ENCODE results near the gene ATXN10.

DNA sequence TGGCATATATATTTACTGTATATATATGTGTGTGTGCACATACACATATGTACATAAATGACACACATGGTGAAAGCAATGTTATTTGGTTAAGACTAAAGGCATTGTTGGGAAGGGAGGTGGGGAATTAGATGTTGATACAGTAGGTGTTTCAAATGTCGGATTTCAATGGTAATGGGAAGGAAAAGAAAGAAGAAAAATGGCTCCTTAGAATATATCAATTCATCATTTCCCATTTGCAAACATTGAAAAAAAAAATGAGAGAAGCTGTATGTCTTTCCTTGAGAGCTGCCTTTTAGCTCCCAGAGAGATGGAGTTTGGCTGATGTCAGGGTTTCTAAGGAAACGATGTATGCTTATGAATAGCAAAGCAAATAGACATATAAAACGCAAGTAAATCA lies 33.4 kb upstream of the ATXN10 start:
- TF ChIP-seq, protein P1, sequence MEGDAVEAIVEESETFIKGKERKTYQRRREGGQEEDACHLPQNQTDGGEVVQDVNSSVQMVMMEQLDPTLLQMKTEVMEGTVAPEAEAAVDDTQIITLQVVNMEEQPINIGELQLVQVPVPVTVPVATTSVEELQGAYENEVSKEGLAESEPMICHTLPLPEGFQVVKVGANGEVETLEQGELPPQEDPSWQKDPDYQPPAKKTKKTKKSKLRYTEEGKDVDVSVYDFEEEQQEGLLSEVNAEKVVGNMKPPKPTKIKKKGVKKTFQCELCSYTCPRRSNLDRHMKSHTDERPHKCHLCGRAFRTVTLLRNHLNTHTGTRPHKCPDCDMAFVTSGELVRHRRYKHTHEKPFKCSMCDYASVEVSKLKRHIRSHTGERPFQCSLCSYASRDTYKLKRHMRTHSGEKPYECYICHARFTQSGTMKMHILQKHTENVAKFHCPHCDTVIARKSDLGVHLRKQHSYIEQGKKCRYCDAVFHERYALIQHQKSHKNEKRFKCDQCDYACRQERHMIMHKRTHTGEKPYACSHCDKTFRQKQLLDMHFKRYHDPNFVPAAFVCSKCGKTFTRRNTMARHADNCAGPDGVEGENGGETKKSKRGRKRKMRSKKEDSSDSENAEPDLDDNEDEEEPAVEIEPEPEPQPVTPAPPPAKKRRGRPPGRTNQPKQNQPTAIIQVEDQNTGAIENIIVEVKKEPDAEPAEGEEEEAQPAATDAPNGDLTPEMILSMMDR (IDR thresholded peaks at IDR 0.05): no peak
- no peak for TF ChIP-seq EZH2 (IDR thresholded peaks at IDR 0.05; ENCODE audit: borderline replicate concordance, insufficient read depth, low read depth, low read length, poor library complexity, severe bottlenecking)
